ENCODE measurements around the gene GGTA1.
A peak's percentile ranks its signal among the peaks of the same experiment; 100 is the strongest.
"Not testable (repeated sequence)": the region's sequence is repeated elsewhere in the genome, so short reads cannot be mapped to it uniquely, and the experiment has no call there.

Gene GGTA1

GRCh38 chr9:121498487-121499176 lies 1.0 kb downstream of the GGTA1 start:
- no peak for DNase-seq

- peak; percentile 28 for DNase-seq
Observed at GRCh38 chr9:121498150-121498486, 1.5 kb downstream of the GGTA1 start.

GRCh38 chr9:121495976-121496375 lies 3.7 kb downstream of the GGTA1 start:
- no peak for DNase-seq

GRCh38 chr9:121494192-121494591 lies 5.5 kb downstream of the GGTA1 start:
- DNase-seq, result no peak

GRCh38 chr9:121491111-121491510 lies 8.5 kb downstream of the GGTA1 start:
- DNase-seq, result no peak

GRCh38 chr9:121489344-121489743 lies 10.3 kb downstream of the GGTA1 start:
- no peak for DNase-seq

- DNase-seq, result no peak
Observed at GRCh38 chr9:121486043-121486442, 13.6 kb downstream of the GGTA1 start.

- no peak for DNase-seq
Observed at GRCh38 chr9:121485623-121486022, 14.0 kb downstream of the GGTA1 start.

GRCh38 chr9:121484651-121485446 lies 14.8 kb downstream of the GGTA1 start:
- no peak for DNase-seq

GRCh38 chr9:121483473-121484031 lies 16.1 kb downstream of the GGTA1 start:
- DNase-seq, result no peak

- no peak for DNase-seq
Observed at GRCh38 chr9:121483049-121483448, 16.6 kb downstream of the GGTA1 start.

GRCh38 chr9:121478816-121479676 lies 20.6 kb downstream of the GGTA1 start:
- DNase-seq, result no peak

- no peak for DNase-seq
Observed at GRCh38 chr9:121476156-121476555, 23.5 kb downstream of the GGTA1 start.

GRCh38 chr9:121474231-121474947 lies 25.3 kb downstream of the GGTA1 start:
- DNase-seq, result no peak

GRCh38 chr9:121473229-121473628 lies 26.4 kb downstream of the GGTA1 start:
- DNase-seq, result no peak

- DNase-seq, result no peak
Observed at GRCh38 chr9:121472446-121472845, 27.2 kb downstream of the GGTA1 start.

- no peak for DNase-seq
Observed at GRCh38 chr9:121466142-121466541, 33.5 kb downstream of the GGTA1 start.

GRCh38 chr9:121464968-121465367 lies 34.7 kb downstream of the GGTA1 start:
- no peak for DNase-seq

GRCh38 chr9:121463026-121463807 lies 36.4 kb downstream of the GGTA1 start:
- no peak for DNase-seq

GRCh38 chr9:121459513-121459912 lies 40.1 kb downstream of the GGTA1 start:
- DNase-seq, result no peak

GRCh38 chr9:121458449-121458848 lies 41.2 kb downstream of the GGTA1 start:
- not testable (repeated sequence) for DNase-seq
